SH-SY5Y (cell line): ENCODE data around the gene STXBP3.

Experiments used
- GATA2 ChIP-seq: IDR thresholded peaks from 2 replicates; pipeline ENCODE4 v1.6.1; 2011; ENCODE audit warnings: mild to moderate bottlenecking, low read depth, low read length
- GATA3 ChIP-seq: IDR thresholded peaks from 2 replicates; pipeline ENCODE4 v1.6.1; 2011; ENCODE audit warnings: low read depth, mild to moderate bottlenecking, low read length, moderate library complexity

The STXBP3 gene

GRCh38 chr1:108858230-108858950 lies 111.9 kb downstream of the STXBP3 start:
- TF ChIP-seq GATA2 (no peak), GATA3 (no peak)
